Measurements from ENCODE around the gene ZNF621.
"Not testable (repeated sequence)": the region's sequence is repeated elsewhere in the genome, so short reads cannot be mapped to it uniquely, and the experiment has no call there.

ZNF621 gene

GRCh38 chr3:40546816-40547215, 22.1 kb downstream of the ZNF621 start:
- peak; percentile 43 for DNase-seq

DNA sequence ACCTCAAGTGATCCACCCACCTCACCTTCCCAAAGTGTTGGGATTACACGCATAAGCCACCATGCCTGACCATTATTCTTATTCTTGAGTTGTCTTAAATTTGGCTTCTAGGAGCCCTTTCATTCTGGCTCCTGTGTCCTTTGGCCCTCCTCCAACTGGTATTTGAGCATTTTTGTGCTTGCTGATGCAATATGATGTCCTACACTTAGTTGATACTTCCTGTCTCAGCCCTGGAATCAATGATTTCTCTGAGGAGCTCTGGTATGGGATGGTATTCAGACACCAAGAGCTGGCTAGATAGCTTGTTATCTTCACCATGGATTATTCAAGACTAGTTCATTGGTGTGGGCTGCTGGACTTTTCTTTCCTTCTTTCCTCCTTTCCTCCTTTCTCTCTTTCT, 25.4 kb downstream of the ZNF621 start:
- DNase-seq, result peak; percentile 6

GRCh38 chr3:40557575-40558161, 32.9 kb downstream of the ZNF621 start:
- DNase-seq, result peak; percentile 1

DNA sequence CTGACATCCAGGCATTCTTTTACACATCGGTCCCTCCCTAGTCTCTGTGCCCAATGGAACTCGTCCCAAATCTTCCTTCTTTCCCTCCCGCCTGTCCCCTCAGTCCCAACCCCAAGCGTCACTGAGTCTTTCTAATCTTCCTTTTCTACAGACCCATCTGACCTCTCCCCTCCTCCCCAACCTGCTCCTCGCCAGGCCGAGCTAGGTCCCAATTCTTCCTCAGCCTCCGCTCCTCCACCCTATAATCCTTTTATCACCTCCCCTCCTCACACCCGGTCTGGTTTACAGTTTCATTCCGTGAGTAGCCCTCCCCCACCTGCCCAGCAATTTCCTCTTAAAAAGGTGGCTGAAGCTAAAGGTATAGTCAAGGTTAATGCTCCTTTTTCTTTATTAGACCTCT, 37.7 kb downstream of the ZNF621 start:
- not testable (repeated sequence) for DNase-seq

DNA sequence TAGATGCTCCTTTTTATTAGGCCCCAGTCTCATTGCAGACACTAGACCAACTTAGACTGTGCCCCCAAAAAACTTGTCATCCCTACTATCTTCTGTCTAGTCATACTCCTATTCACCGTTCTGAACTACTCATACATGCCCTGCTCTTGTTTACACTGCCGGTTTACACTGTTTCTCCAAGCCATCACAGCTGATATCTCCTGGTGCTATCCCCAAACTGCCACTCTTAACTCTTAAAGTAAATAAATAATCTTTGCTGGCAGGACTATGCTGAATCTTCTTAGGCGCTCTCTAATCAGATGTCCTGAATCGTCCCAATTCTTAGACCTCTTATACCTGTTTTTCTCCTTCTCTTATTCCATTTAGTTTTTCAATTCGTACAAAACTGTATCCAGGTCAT, 40.9 kb downstream of the ZNF621 start:
- DNase-seq, result not testable (repeated sequence)

DNA sequence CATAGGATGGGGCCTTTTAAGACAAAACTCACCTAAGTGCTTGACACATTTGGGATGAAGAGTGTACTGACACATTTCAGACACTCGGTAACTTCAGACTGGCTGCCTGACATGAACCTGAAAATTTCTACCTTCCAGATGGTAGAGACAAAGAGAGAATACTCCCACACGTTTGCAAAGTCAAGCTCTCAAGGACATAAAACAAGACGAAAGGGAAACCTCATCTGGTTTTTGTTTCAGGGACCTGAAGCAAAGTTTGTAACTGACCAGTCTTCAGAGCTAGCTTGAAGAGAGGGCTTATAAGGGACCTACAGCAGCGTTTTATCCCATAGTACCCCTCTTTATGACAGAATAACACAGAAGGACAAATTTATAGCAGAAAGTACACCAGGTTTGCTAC, 41.9 kb downstream of the ZNF621 start:
- DNase-seq, result no peak

- DNase-seq, result no peak
Observed at GRCh38 chr3:40572588-40572987, 47.8 kb downstream of the ZNF621 start.

DNA sequence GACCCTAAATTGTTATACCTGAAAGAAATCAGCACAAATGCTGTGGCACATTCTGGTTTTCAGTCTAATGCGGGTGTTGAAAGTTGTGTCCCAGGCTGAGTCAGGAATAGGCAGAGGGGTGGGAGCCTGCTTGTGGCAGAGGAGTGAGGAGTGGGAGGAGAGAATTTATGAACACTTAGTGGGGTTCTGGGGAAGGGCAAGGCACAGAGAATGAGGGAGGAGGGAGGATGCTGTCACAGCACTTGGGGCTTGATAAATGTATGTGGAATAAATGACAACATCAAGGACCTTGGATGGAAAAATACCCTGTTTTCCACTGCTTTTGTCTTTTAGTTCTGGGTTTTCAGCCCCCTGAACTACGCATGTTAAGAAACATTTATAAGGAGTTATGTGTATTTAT, 49.3 kb downstream of the ZNF621 start:
- DNase-seq, result no peak

DNA sequence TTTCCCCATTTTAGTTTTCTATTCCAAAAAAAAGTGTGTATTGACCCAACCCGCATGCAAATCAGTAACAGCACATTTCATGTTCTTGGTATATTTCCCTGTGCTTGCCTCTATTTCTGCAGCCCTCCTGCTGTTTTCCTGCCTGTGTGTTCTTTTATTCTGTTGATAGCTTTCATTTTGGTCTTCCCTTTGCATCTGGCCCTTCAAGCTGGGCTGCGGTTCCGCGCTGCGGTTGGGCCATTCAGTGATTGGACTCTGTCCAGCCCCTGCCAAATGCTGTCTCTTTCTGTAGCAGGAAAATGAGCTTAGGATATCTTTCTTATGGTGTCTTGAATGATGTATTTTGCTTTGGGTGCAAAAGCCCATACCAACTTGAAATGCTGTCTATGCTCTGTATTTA, 49.9 kb downstream of the ZNF621 start:
- DNase-seq, result no peak

GRCh38 chr3:40576396-40576795, 51.6 kb downstream of the ZNF621 start:
- no peak for DNase-seq

DNA sequence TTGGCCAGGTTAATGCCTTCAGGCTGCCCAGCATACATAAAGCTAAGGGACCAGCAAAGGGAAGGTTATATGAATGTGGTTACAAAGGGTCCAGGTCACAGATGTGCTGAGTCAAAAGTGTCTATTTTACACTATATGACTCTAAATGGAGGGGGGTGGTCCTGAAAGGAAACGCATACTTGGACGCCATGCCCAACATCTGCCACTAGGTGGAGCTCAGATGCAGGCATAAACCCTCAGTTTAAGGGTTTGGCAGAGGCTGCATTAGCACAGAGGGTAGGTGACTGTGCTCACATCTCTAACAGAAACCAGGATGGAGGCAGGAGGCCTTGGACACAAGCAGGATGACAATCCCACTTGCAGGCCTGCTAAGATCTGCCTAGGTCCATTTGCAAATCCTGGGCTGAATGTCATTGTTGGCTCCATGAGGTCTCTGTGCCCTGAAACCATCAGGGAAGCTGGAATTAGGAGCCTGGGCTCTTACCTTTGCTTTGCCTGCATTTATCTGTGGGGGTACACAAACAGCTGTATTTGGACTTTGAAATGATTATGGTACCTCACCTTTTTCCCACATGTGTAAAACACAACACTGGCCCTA, 55.8 kb downstream of the ZNF621 start:
- peak; percentile 69 for DNase-seq

DNA sequence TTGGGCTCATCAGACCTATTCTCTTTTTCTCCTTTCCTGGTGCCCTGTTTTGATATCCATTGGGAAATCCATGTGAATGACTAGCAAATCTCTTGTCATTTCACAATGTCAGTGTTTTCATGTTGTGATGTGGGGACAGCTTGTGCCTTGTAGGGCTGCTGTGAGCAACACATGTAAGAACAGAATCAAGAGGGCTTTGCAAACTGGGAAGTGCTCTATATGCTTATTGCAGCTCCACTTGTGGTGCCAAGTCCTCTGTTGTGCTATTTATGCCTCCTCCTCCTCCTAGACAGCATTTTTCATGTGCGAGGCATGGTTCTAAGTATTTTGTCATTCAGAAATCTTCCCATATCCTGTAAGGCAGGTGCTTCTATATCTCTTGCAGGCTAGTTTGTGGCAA, 56.4 kb downstream of the ZNF621 start:
- DNase-seq, result no peak

DNA sequence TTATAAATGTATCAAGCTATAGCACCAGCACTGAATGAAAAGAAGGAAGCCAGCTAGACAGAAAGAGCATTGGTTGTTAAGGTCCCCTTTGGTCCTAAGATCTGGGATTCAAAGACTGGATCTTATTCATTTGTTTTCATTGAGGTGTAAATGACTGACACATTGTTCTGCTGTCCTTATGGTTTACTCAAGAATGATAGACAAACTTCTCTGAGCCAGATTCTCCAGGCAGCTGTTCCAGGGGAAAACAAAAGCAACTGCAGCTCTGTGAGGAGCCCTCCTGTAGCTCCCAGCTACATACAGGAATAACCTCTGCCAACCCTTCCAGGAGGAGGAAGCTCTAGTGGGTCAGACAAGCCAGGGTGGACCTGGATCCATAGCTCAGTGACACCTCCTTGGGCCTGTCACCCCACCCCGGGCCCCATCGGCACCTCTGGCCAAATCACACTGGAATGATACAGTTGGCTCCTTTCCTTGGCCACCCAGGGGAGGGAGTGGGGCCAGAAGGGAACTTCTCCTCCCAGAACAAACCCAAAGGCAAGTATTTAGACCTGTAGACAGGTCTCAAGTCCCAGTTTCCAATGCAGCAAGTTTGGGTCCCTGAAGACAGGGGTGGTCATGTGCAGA, 57.8 kb downstream of the ZNF621 start:
- DNase-seq, result no peak

GRCh38 chr3:40583691-40584090, 58.9 kb downstream of the ZNF621 start:
- DNase-seq, result no peak

DNA sequence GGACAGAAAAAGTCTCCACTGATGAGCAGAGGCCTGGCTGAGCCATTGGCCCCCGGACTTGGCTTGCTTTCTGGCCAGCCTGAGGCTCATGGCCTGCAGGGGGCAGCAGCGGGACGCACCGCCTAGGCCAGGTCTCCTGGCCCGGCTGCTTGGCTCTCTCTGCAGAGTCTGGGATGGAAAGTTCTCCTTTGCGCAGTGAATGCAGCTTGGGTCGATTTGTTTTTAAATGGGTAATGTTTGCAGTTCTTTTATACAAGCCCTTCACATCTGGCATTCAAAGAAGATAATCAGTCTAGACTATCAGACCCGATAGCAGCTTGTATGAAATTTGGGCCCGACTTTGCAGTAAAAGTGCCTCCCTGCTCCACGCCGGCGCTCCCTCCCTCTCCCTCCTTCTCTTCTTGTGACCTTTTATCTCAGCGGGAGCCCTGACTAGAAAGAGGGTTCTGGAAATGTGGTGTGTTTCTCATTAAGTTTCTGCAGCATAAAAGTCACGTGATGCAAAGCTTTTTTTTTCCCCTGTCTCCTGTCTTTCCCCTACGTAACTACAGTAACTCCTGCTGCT, 59.9 kb downstream of the ZNF621 start:
- DNase-seq, result peak; percentile 74

DNA sequence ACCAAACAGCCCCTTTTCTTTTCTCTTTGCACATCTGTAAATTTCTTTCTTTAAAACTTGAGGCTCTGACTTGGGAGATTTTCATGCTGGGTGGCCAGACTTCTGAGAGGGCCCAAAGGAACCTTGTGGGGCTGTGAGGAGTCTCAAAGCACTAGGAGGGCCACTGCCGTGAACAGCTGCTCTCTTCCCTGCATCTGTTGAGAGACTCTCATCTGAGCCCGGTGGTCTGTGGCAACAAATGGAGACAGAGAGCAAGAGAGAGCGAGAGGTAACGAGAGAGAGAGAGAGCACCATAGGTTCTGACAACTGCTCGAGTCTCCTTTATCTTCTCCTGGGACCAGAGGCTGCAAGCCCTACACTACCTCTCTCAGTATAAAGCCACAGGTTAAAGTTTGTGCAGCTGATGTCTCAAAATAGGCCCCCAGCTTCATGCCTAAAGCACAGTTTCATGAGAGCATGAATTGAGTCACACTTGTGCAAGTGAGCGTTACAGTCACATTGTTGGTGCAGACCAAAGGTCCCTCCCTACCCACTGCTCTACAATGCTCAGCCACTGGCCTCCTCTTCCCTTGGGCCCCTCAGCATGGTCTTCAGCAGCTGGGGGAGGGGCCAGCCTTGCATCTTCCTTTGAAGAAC, 60.7 kb downstream of the ZNF621 start:
- no peak for DNase-seq

- no peak for DNase-seq
Observed at GRCh38 chr3:40586901-40587300, 62.1 kb downstream of the ZNF621 start.

GRCh38 chr3:40588406-40588805, 63.6 kb downstream of the ZNF621 start:
- DNase-seq, result no peak
